Dermis microvascular lymphatic vessel endothelial cell (primary cell): ENCODE results near the gene TM4SF5. TPM values are rescaled to one million over a fixed set of nuclear protein-coding genes. Genes with fewer than 3 reads are reported as not detected.

ENCODE experiments used
- DNase-seq, 2 donors: peaks; one replicate each; pipeline versions ENCODE4 v3.0.0 to v3.0.0-alpha.2; 2010; ENCODE audit warnings: low read depth in 2 of 2
- total RNA-seq: library from RNA; depleted of rRNA; stranded (reverse); fragments of >200 nt; gene quantifications from 2 replicates; pipeline ENCODE4 v1.2.1, GENCODE V29; 2014

The TM4SF5 gene
- total RNA-seq, 1 donor from 2014 or later = not detected

- no peak for DNase-seq
These were observed 26.4 kb upstream of the TM4SF5 start for GRCh38 chr17:4744999-4745969.

GRCh38 chr17:4747847-4748246 is 23.8 kb upstream of the TM4SF5 start:
- peak; percentile 11 to 58 for DNase-seq

GRCh38 chr17:4748686-4749085 is 23.0 kb upstream of the TM4SF5 start:
- DNase-seq = no peak

GRCh38 chr17:4750606-4751005 is 21.1 kb upstream of the TM4SF5 start:
- no peak for DNase-seq

- no peak for DNase-seq
These were observed 19.8 kb upstream of the TM4SF5 start for GRCh38 chr17:4751932-4752331.

GRCh38 chr17:4753392-4753791 is 18.3 kb upstream of the TM4SF5 start:
- DNase-seq = no peak

GRCh38 chr17:4759776-4760236 is 11.9 kb upstream of the TM4SF5 start:
- DNase-seq = no peak

GRCh38 chr17:4764595-4764994 is 7.1 kb upstream of the TM4SF5 start:
- no peak for DNase-seq

- no peak for DNase-seq
These were observed 5.5 kb upstream of the TM4SF5 start for GRCh38 chr17:4766201-4766600.

- no peak for DNase-seq
These were observed 5.0 kb upstream of the TM4SF5 start for GRCh38 chr17:4766723-4767122.

GRCh38 chr17:4768298-4768697 is 3.4 kb upstream of the TM4SF5 start:
- no peak for DNase-seq

GRCh38 chr17:4769628-4770027 is 2.1 kb upstream of the TM4SF5 start:
- no peak for DNase-seq

- no peak for DNase-seq
These were observed 538 bp downstream of the TM4SF5 start for GRCh38 chr17:4772235-4772613.

- DNase-seq = no peak
These were observed 6.5 kb downstream of the TM4SF5 start for GRCh38 chr17:4777969-4778760.

GRCh38 chr17:4780325-4780955 is 8.8 kb downstream of the TM4SF5 start:
- no peak for DNase-seq

GRCh38 chr17:4782652-4783051 is 11.0 kb downstream of the TM4SF5 start:
- peak in 1 of 2 donors; percentile 12 for DNase-seq

- DNase-seq = peak in 1 of 2 donors; percentile 14
These were observed 13.8 kb downstream of the TM4SF5 start for GRCh38 chr17:4785311-4786105.

GRCh38 chr17:4786106-4786511 is 14.4 kb downstream of the TM4SF5 start, which contains the start of gene VMO1:
Gene VMO1 (minus strand): TSS chr17:4786364. CDS start chr17:4786352, 12 bp downstream.
- DNase-seq = peak in 1 of 2 donors; percentile 24

- no peak for DNase-seq
These were observed 14.8 kb downstream of the TM4SF5 start for GRCh38 chr17:4786516-4786915.

GRCh38 chr17:4788159-4788806 is 16.6 kb downstream of the TM4SF5 start:
- DNase-seq = no peak
